Measurements from ENCODE around the gene TTL.

DNA sequence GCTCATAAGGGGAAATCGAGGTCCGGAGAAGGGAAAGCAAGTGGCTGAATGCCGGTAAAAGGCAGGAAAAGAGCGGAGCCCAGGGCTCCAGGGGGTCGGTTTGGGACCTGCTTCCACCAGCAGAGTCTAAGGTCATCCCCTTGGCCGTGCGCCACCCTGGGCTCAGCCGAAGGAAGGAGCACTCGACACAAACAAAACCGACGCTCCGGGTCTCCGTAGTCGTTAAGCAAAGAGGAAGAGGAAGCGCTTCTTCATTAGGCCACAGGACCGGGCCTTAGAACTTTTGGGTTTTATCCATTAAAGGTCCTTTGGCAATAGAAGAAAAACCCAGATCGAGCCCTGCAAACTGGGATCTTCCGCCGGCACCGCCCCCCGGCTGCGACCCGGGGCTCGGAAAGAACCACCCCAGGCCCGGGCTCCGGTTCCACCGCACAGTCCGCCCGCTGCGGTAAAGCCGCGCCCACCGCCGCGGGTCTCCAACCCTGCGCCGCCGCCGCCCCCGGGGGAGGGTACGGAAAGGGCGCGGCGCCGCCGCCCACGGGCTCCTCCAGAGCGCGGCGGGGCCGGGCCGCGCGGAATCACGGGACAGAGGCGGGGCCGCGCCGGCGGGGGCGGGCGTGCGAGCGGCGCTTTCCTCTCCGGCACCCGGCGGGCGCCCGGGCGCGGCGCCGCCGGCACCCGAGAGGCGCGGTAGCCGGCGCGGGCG lies at the start of gene TTL:
- TF ChIP-seq POLR2AphosphoS5 (IDR thresholded peaks at IDR 0.05; ENCODE audit: low read depth, low read length) (no peak), POLR2A (IDR thresholded peaks at IDR 0.05; ENCODE audit: low read depth, low read length) (peak; percentile 37; the same call in 1 of the 2 replicates), TAF1 (IDR thresholded peaks at IDR 0.05; ENCODE audit: borderline replicate concordance, low read depth, low read length) (no peak)
